ENCODE results near the gene SIN3B. TPM values are rescaled to one million over a fixed set of nuclear protein-coding genes. Genes with fewer than 3 reads are reported as not detected.

The SIN3B gene
- total RNA-seq, 1 experiment from 2014 or later = 83.8 TPM

GRCh38 chr19:16919496-16919895, 90.3 kb downstream of the SIN3B start:
- no peak for DNase-seq
- Histone ChIP-seq H3K36me3 (ENCODE audit: low read depth) (no peaks in the 10 kb centered on the region), H3F3A (ENCODE audit: insufficient read depth, low read depth) (peaks cover 35% of the 10 kb centered on the region), H3K9me3 (ENCODE audit: insufficient read depth, low read depth) (no peaks in the 10 kb centered on the region), H3K27ac (no peak overlapping the region), H3K4me1 (replicated peaks; ENCODE audit: insufficient read depth) (peaks cover 26% of the 10 kb centered on the region), H4K20me1 (ENCODE audit: insufficient read depth) (no peaks in the 10 kb centered on the region), H3K79me2 (ENCODE audit: low read depth) (no peaks in the 10 kb centered on the region), H3K4me3 (no peak overlapping the region), H3K27me3 (ENCODE audit: insufficient read depth, low read depth) (no peaks in the 10 kb centered on the region), H3K9me2 (ENCODE audit: insufficient read depth) (no peaks in the 10 kb centered on the region), H2AFZ (no peak overlapping the region), H3K4me2 (no peak overlapping the region)
- TF ChIP-seq CTCF (conservative IDR thresholded peaks at IDR 0.05) (no peak), EZH2 (IDR thresholded peaks at IDR 0.05; ENCODE audit: low read depth) (no peak)
- CTCF ChIA-PET = no interaction called here
- intact Hi-C loops (cut with micrococcal nuclease; ENCODE audit: unreplicated experiment) = no loop called here
- POLR2A ChIA-PET (ENCODE audit: unreplicated experiment) = no interaction called here
- no TSS peak for BruUV-seq (replicated peaks)

GRCh38 chr19:16920816-16921529, 91.8 kb downstream of the SIN3B start:
- Histone ChIP-seq H3F3A (ENCODE audit: insufficient read depth, low read depth) (peaks cover 35% of the 10 kb centered on the region), H3K79me2 (ENCODE audit: low read depth) (no peaks in the 10 kb centered on the region), H3K9me3 (ENCODE audit: insufficient read depth, low read depth) (no peaks in the 10 kb centered on the region), H4K20me1 (ENCODE audit: insufficient read depth) (no peaks in the 10 kb centered on the region), H2AFZ (peak overlapping the region; percentile 59; the same call in 1 of the 2 replicates), H3K36me3 (ENCODE audit: low read depth) (no peaks in the 10 kb centered on the region), H3K4me2 (peak overlapping the region; percentile 74), H3K27ac (peak overlapping the region; percentile 89), H3K4me1 (replicated peaks; ENCODE audit: insufficient read depth) (peaks cover 26% of the 10 kb centered on the region), H3K27me3 (ENCODE audit: insufficient read depth, low read depth) (no peaks in the 10 kb centered on the region), H3K9me2 (ENCODE audit: insufficient read depth) (no peaks in the 10 kb centered on the region), H3K4me3 (peak overlapping the region; percentile 16; the same call in 1 of the 2 replicates)
- intact Hi-C loops (cut with micrococcal nuclease; ENCODE audit: unreplicated experiment) = no loop called here
- no TSS peak for BruUV-seq (replicated peaks)
- peak; percentile 80 to 91 for DNase-seq
- POLR2A ChIA-PET (ENCODE audit: unreplicated experiment) = interaction anchor here (0.6 kb wide), 1 partner anchor 104 kb away, joined by 5 read pairs; no protein-coding TSS in a partner anchor
- CTCF ChIA-PET = interaction anchor here (0.6 to 1.0 kb wide), 4 partner anchors 78 to 665 kb away, joined by 3 to 17 read pairs (median 7); partner anchors contain the start of gene NWD1
- TF ChIP-seq CTCF (conservative IDR thresholded peaks at IDR 0.05) = no peak
- TF ChIP-seq EZH2 (IDR thresholded peaks at IDR 0.05; ENCODE audit: low read depth) = no peak

- Histone ChIP-seq H2AFZ (no peak overlapping the region), H3K9me3 (ENCODE audit: insufficient read depth, low read depth) (no peaks in the 10 kb centered on the region), H4K20me1 (ENCODE audit: insufficient read depth) (no peaks in the 10 kb centered on the region), H3K27ac (peak overlapping the region; percentile 89), H3F3A (ENCODE audit: insufficient read depth, low read depth) (peaks cover 35% of the 10 kb centered on the region), H3K4me1 (replicated peaks; ENCODE audit: insufficient read depth) (peaks cover 26% of the 10 kb centered on the region), H3K4me2 (peak overlapping the region; percentile 74), H3K9me2 (ENCODE audit: insufficient read depth) (no peaks in the 10 kb centered on the region), H3K4me3 (no peak overlapping the region), H3K79me2 (ENCODE audit: low read depth) (no peaks in the 10 kb centered on the region), H3K36me3 (ENCODE audit: low read depth) (no peaks in the 10 kb centered on the region), H3K27me3 (ENCODE audit: insufficient read depth, low read depth) (no peaks in the 10 kb centered on the region)
- intact Hi-C loops (cut with micrococcal nuclease; ENCODE audit: unreplicated experiment) = no loop called here
- ChIA-PET CTCF (interaction anchor here (1.0 kb wide), 1 partner anchor 79 kb away, joined by 10 read pairs; no protein-coding TSS in a partner anchor), POLR2A (ENCODE audit: unreplicated experiment) (no interaction called here)
- no peak for DNase-seq
- no peak for TF ChIP-seq CTCF (conservative IDR thresholded peaks at IDR 0.05)
- TF ChIP-seq EZH2 (IDR thresholded peaks at IDR 0.05; ENCODE audit: low read depth) = no peak
- BruUV-seq (replicated peaks) = no TSS peak
These were observed 92.8 kb downstream of the SIN3B start for GRCh38 chr19:16921766-16922591.
